IMR-90 (cell line): ENCODE data around the gene CD276. TPM values are rescaled to one million over a fixed set of nuclear protein-coding genes. Genes with fewer than 3 reads are reported as not detected.

ENCODE experiments used
- ATAC-seq: fragments of 200-7000 bp; cut with Tn5 transposase; 2 replicates; pipeline ENCODE4 v1.9.1; 2020; ENCODE audit warnings: low read depth, mild to moderate bottlenecking, moderate library complexity
- Bru-seq: library from RNA; stranded (reverse); fragments of 400-500 nt; gene quantifications from one replicate; lab custom pipeline; 2021; lab: Mats Ljungman, UMichigan
- BruChase-seq, 2 experiments: library from RNA; stranded (reverse); fragments of 400-500 nt; gene quantifications; one replicate each; lab custom pipeline; 2021; lab: Mats Ljungman, UMichigan
- BruUV-seq: library from RNA; stranded (reverse); fragments of 400-500 nt; replicated peaks from 2 replicates; lab custom pipeline; 2021; lab: Mats Ljungman, UMichigan
- CTCF ChIA-PET: fragments of 300-600 bp; formaldehyde crosslinking; extraction: SDS; loops from one replicate; lab custom pipeline; 2021; ENCODE audit warnings: antibody characterized with exemption; lab: Yijun Ruan, JAX
- POLR2A ChIA-PET: fragments of 300-600 bp; sonication (Branson Sonifier 250); formaldehyde crosslinking; loops from one replicate; lab custom pipeline; 2022; ENCODE audit warnings: antibody characterized with exemption; ENCODE audit not compliant: unreplicated experiment; lab: Charles Lee
- DNase-seq: peaks from one replicate; pipeline ENCODE4 v3.0.0; 2013
- H2AFZ ChIP-seq: replicated peaks from 2 replicates; pipeline ENCODE3; 2013; ENCODE audit warnings: low read length, mild to moderate bottlenecking; ENCODE audit not compliant: poor library complexity
- H2AK5ac ChIP-seq: 2 replicates; pipeline ENCODE4 v1.6.1; 2013; ENCODE audit warnings: low read depth, low read length, inconsistent platforms
- H2AK9ac ChIP-seq: replicated peaks from 2 replicates; pipeline ENCODE3; 2013; ENCODE audit warnings: mild to moderate bottlenecking, low read depth, low read length, moderate library complexity; ENCODE audit not compliant: poor library complexity
- H2BK120ac ChIP-seq: 2 replicates; pipeline ENCODE4 v1.6.1; 2013; ENCODE audit warnings: low read depth, low read length, inconsistent platforms
- H2BK15ac ChIP-seq: 3 replicates; pipeline ENCODE4 v1.6.1; 2013; ENCODE audit warnings: low read depth, low read length, inconsistent platforms
- H2BK20ac ChIP-seq: 2 replicates; pipeline ENCODE4 v1.6.1; 2013; ENCODE audit warnings: low read depth, mild to moderate bottlenecking, inconsistent platforms, low read length, moderate library complexity
- H2BK5ac ChIP-seq: 2 replicates; pipeline ENCODE4 v1.6.1; 2013; ENCODE audit warnings: mild to moderate bottlenecking, low read depth, low read length, inconsistent platforms; ENCODE audit not compliant: poor library complexity, severe bottlenecking
- H3K14ac ChIP-seq: replicated peaks from 2 replicates; pipeline ENCODE4 v1.6.1; 2013; ENCODE audit warnings: low read depth, low read length, inconsistent platforms
- H3K18ac ChIP-seq: 2 replicates; pipeline ENCODE4 v1.6.1; 2013; ENCODE audit warnings: low read depth, low read length, control low read depth
- H3K23ac ChIP-seq: 2 replicates; pipeline ENCODE4 v1.6.1; 2013; ENCODE audit warnings: low read depth, low read length, inconsistent platforms
- H3K27ac ChIP-seq: 2 replicates; pipeline ENCODE4 v1.5.1; 2013; ENCODE audit warnings: mild to moderate bottlenecking, control low read depth, low read length; ENCODE audit not compliant: insufficient read depth
- H3K27me3 ChIP-seq: 2 replicates; pipeline ENCODE4 v1.6.1; 2013; ENCODE audit warnings: low read length; ENCODE audit not compliant: control insufficient read depth, insufficient read depth
- H3K36me3 ChIP-seq: 2 replicates; pipeline ENCODE4 v1.6.1; 2013; ENCODE audit warnings: low read length, mixed read lengths; ENCODE audit not compliant: control insufficient read depth, insufficient read depth
- H3K4ac ChIP-seq: 2 replicates; pipeline ENCODE4 v1.6.1; 2013; ENCODE audit warnings: low read depth, low read length, inconsistent platforms
- H3K4me1 ChIP-seq: 2 replicates; pipeline ENCODE4 v1.6.1; 2013; ENCODE audit warnings: low read length, mixed read lengths; ENCODE audit not compliant: control insufficient read depth, insufficient read depth
- H3K4me2 ChIP-seq: 2 replicates; pipeline ENCODE4 v1.6.1; 2013; ENCODE audit warnings: low read depth, mild to moderate bottlenecking, control low read depth, low read length, moderate library complexity
- H3K4me3 ChIP-seq: 2 replicates; pipeline ENCODE4 v1.5.1; 2013; ENCODE audit warnings: low read depth, mild to moderate bottlenecking, control low read depth, low read length, moderate library complexity; ENCODE audit not compliant: insufficient read depth
- H3K56ac ChIP-seq: 2 replicates; pipeline ENCODE4 v1.6.1; 2013; ENCODE audit warnings: low read length, inconsistent platforms; ENCODE audit not compliant: insufficient read depth; ENCODE audit errors: extremely low read depth
- H3K79me1 ChIP-seq, 2 experiments: 2 replicates each; pipeline ENCODE4 v1.6.1; 2013; ENCODE audit warnings: low read length in 2 of 2, inconsistent platforms in 1 of 2, low read depth in 1 of 2
- H3K9ac ChIP-seq: 2 replicates; pipeline ENCODE4 v1.6.1; 2013; ENCODE audit warnings: low read depth, low read length, control low read depth
- H3K9me1 ChIP-seq: 2 replicates; pipeline ENCODE4 v1.6.1; 2013; ENCODE audit warnings: low read length, inconsistent platforms; ENCODE audit not compliant: insufficient read depth
- H3K9me3 ChIP-seq: 2 replicates; pipeline ENCODE4 v1.6.1; 2013; ENCODE audit warnings: low read length; ENCODE audit not compliant: control insufficient read depth, insufficient read depth
- H4K20me1 ChIP-seq: 2 replicates; pipeline ENCODE4 v1.6.1; 2013; ENCODE audit warnings: low read length, inconsistent platforms; ENCODE audit not compliant: insufficient read depth
- H4K5ac ChIP-seq: 2 replicates; pipeline ENCODE4 v1.6.1; 2013; ENCODE audit warnings: mild to moderate bottlenecking, low read depth, low read length, control low read depth
- H4K8ac ChIP-seq, 2 experiments: 2 replicates each; pipeline ENCODE4 v1.6.1; 2013; ENCODE audit warnings: low read depth in 2 of 2, low read length in 2 of 2, control low read depth in 1 of 2, inconsistent platforms in 1 of 2
- H4K91ac ChIP-seq: 2 replicates; pipeline ENCODE4 v1.6.1; 2013; ENCODE audit warnings: low read depth, low read length, inconsistent platforms; ENCODE audit not compliant: insufficient read depth
- CTCF ChIP-seq: conservative IDR thresholded peaks from 2 replicates; pipeline ENCODE4 v1.5.1; 2012; ENCODE audit warnings: mild to moderate bottlenecking, low read depth, low read length, improper control_type of control experiment
- FOS ChIP-seq: fragments of 150-350 bp; IDR thresholded peaks from 2 replicates; pipeline ENCODE4 v1.6.1; 2016; ENCODE audit warnings: low read depth, low read length
- MAZ ChIP-seq: IDR thresholded peaks from 2 replicates; pipeline ENCODE4 v1.6.1; 2012; ENCODE audit warnings: low read depth, mild to moderate bottlenecking, low read length, improper control_type of control experiment, moderate library complexity, borderline replicate concordance
- MXI1 ChIP-seq: IDR thresholded peaks from 2 replicates; pipeline ENCODE4 v1.6.1; 2012; ENCODE audit warnings: low read depth, mild to moderate bottlenecking, low read length, moderate library complexity, borderline replicate concordance
- POLR2A ChIP-seq: IDR thresholded peaks from 2 replicates; pipeline ENCODE4 v1.6.1; 2012; ENCODE audit warnings: mild to moderate bottlenecking, low read depth, low read length
- RAD21 ChIP-seq: IDR thresholded peaks from 2 replicates; pipeline ENCODE4 v1.6.1; 2012; ENCODE audit warnings: low read length, improper control_type of control experiment
- SMC3 ChIP-seq: fragments of 150-350 bp; IDR thresholded peaks from 2 replicates; pipeline ENCODE4 v1.6.1; 2016; ENCODE audit warnings: low read depth, mild to moderate bottlenecking, antibody characterized with exemption, low read length, moderate library complexity
- whole genome bisulfite sequencing, 2 experiments: methylation state at CpG; one replicate each; pipeline versions ENCODE4 v1.1.5 to v1.1.7; 2013; ENCODE audit warnings: missing lambda C conversion rate in 2 of 2; ENCODE audit not compliant: insufficient read length in 1 of 2; ENCODE audit errors: extremely low coverage in 2 of 2; 5-methylcytosine and 5-hydroxymethylcytosine counted together
- dilution Hi-C: fragments of 300-500 bp; cut with HindIII; formaldehyde crosslinking; loops from one replicate; pipeline ENCODE4 v1.14.3; 2018; ENCODE audit warnings: low sequenced_read_pairs; ENCODE audit not compliant: unreplicated experiment
- in situ Hi-C: fragments of 300-500 bp; cut with MboI; formaldehyde crosslinking; loops from 3 replicates; pipeline ENCODE4 v1.14.3; 2019; ENCODE audit warnings: low sequenced_read_pairs, inconsistent platforms, mixed read lengths
- intact Hi-C: fragments of 100-400 bp; cut with micrococcal nuclease; formaldehyde crosslinking; loops from 2 replicates; pipeline ENCODE4 v1.10.0; 2022
- long read RNA-seq: library from polyadenylated mRNA; unstranded; transcript quantifications from one replicate; pipeline ENCODE4 v2.0.0, GENCODE V29; 2021; ENCODE audit not compliant: unreplicated experiment
- polyA plus RNA-seq, 3 experiments: library from polyadenylated mRNA; depleted of rRNA; stranded (reverse); fragments of >200 nt; gene quantifications; 2 replicates each; pipeline ENCODE4 v1.2.3, GENCODE V29; 2012; ENCODE audit warnings: low replicate concordance in 1 of 3
- total RNA-seq: library from RNA; depleted of rRNA; stranded (reverse); fragments of >200 nt; gene quantifications from 2 replicates; pipeline ENCODE4 v1.2.3, GENCODE V29; 2012; rRNA removed

CD276 gene
- total RNA-seq: 30.8 and 37.5 TPM in 2 replicates
- polyA plus RNA-seq (2012; rRNA removed): 149 and 150 TPM in 2 replicates
- polyA plus RNA-seq (2012; cell fraction: cytosol; rRNA removed): 58.7 and 100 TPM in 2 replicates
- polyA plus RNA-seq (2012; cell fraction: nucleus; rRNA removed; ENCODE audit: low replicate concordance): 95.5 and 121 TPM in 2 replicates
- Bru-seq, nascent RNA: percentile 81 among the genes with signal in this experiment
- percentile 85 among the genes with signal in this experiment for BruChase-seq, experiment 1, labeled RNA remaining after a 6-hour chase
- percentile 84 among the genes with signal in this experiment for BruChase-seq, experiment 2, labeled RNA remaining after a 2-hour chase
- long read RNA-seq, transcript CD276-202 (10 exons, 3,469 nt): major isoform, 13 of 47 reads
- long read RNA-seq, partial matches to known transcripts: 8 of 47 reads
- long read RNA-seq, other reads (novel, unspliced or antisense): 23 of 47 reads

- DNase-seq: peak; percentile 64
- H3K27ac ChIP-seq: peak within 1 kb of the TSS; percentile 87
- peaks cover 36% of the 10 kb centered on the region for H3K9me1 ChIP-seq
- H2AK5ac ChIP-seq: peak within 1 kb of the TSS; percentile 67; the same call in 1 of the 2 replicates
- peak within 1 kb of the TSS; percentile 69 for H4K5ac ChIP-seq
- H4K91ac ChIP-seq: peak within 1 kb of the TSS; percentile 59; the same call in 1 of the 2 replicates
- peak within 1 kb of the TSS; percentile 99 for H3K4me2 ChIP-seq
- TF ChIP-seq POLR2A (peak; percentile 47), CTCF (no peak), RAD21 (peak; percentile 30), FOS (no peak), MXI1 (peak; percentile 6; the same call in 1 of the 2 replicates), SMC3 (0 out of 2 replicates have a peak, but pooled peaks have one; percentile 4), MAZ (peak; percentile 70; the same call in 1 of the 2 replicates)
- no peaks in the 10 kb centered on the region for H3K36me3 ChIP-seq
- H3K27me3 ChIP-seq: no peaks in the 10 kb centered on the region
- ATAC-seq: peak; percentile 89
- peak within 1 kb of the TSS; percentile 59; the same call in 1 of the 2 replicates for H2BK120ac ChIP-seq
- peak within 1 kb of the TSS; percentile 94 for H2AFZ ChIP-seq
- H3K9ac ChIP-seq: peak within 1 kb of the TSS; percentile 90
- intact Hi-C loops (loop anchor here (5.0 kb wide), 1 partner anchor 47 kb away; no protein-coding TSS in a partner anchor), in situ Hi-C loops (no loop called here), dilution Hi-C loops (no loop called here)
- peak within 1 kb of the TSS; percentile 36 for H2BK20ac ChIP-seq
- peak within 1 kb of the TSS; percentile 80 for H3K4ac ChIP-seq
- H2AK9ac ChIP-seq: peak within 1 kb of the TSS; percentile 97
- peaks cover 39% of the 10 kb centered on the region for H4K20me1 ChIP-seq
- peak within 1 kb of the TSS; percentile 33; the same call in 1 of the 2 replicates for H3K56ac ChIP-seq
- peak within 1 kb of the TSS; percentile 78 for H2BK5ac ChIP-seq
- peak within 1 kb of the TSS in 1 of 2 experiments; percentile 74; a peak in 2 of 4 replicates for H4K8ac ChIP-seq
- H3K9me3 ChIP-seq: no peaks in the 10 kb centered on the region
- H3K18ac ChIP-seq: peak within 1 kb of the TSS; percentile 81
- no TSS peak for BruUV-seq
- ChIA-PET CTCF (interaction anchor here (1.2 kb wide), 1 partner anchor 16 kb away, joined by 3 read pairs; no protein-coding TSS in a partner anchor), POLR2A (no interaction called here)
- peaks cover 8 to 43% of the 10 kb centered on the region in 2 experiments for H3K79me1 ChIP-seq
- peak within 1 kb of the TSS; percentile 66; the same call in 1 of the 2 replicates for H3K23ac ChIP-seq
- peak within 1 kb of the TSS; percentile 98 for H3K4me3 ChIP-seq
- peaks cover 32% of the 10 kb centered on the region for H3K4me1 ChIP-seq
- no peak within 1 kb of the TSS for H2BK15ac ChIP-seq
- peak within 1 kb of the TSS; percentile 74 for H3K14ac ChIP-seq
- WGBS, 2 experiments: 0% methylated on average over 29 of the region's 69 CpGs; no CpG with 5 or more reads in 1 of the 2 experiments
These were observed at the start of gene CD276 for GRCh38 chr15:73683777-73684580. Gene CD276 (plus strand): TSS chr15:73684383. CDS start chr15:73699640, 15,257 bp downstream.
